Erythroblast (primary cell): ENCODE data around the gene FHAD1.

Experiments used
- GATA1 ChIP-seq: IDR thresholded peaks from 2 replicates; pipeline ENCODE4 v1.6.1; 2011; ENCODE audit warnings: low read depth, mild to moderate bottlenecking, control low read depth, low read length, moderate library complexity
- POLR2A ChIP-seq: IDR thresholded peaks from 2 replicates; pipeline ENCODE4 v1.6.1; 2011; ENCODE audit warnings: mild to moderate bottlenecking, low read length

GRCh38 chr1:15254559-15254958 is 7.5 kb downstream of the FHAD1 start:
- no peak for TF ChIP-seq POLR2A
- TF ChIP-seq GATA1, result no peak
